GM23248 (cell line): ENCODE results near the gene TCF7L2.

Experiments
- EZH2 ChIP-seq: fragments of 200-600 bp; sonication (generic); IDR thresholded peaks from 2 replicates; pipeline ENCODE4 v1.6.1; 2018; ENCODE audit warnings: antibody characterized with exemption, mild to moderate bottlenecking; ENCODE audit not compliant: insufficient read depth, poor library complexity, severe bottlenecking
- EZH2phosphoT487 ChIP-seq: fragments of 200-600 bp; sonication (generic); IDR thresholded peaks from 2 replicates; pipeline ENCODE4 v1.6.1; 2018; ENCODE audit warnings: antibody characterized with exemption, moderate library complexity, mild to moderate bottlenecking, low read depth; ENCODE audit not compliant: insufficient read depth

DNA sequence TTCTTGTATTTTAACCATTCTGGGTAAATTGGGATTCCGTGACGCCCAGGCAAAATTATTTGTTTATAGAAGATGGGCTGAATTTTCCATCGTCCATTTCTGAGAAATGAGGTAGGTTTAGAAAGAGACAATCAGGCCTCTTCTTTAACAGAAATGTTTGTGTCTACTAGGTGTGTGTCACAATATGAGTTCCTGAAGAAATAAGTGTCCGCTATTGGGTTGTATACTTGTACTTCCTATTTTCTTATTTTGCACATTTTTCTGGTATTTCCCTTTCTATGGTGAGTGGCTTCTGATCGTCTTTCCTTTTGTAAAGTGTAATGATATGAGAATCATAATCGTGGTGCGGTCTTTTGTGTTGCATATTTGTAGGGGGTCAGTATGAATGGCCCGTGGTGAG, 83.9 kb downstream of the TCF7L2 start:
- TF ChIP-seq EZH2phosphoT487 (no peak), EZH2 (no peak)
